HCT116 (cell line): ENCODE data around the gene APOL3. TPM values are rescaled to one million over a fixed set of nuclear protein-coding genes. Genes with fewer than 3 reads are reported as not detected.

Source experiments
- ATAC-seq: fragments of 200-7000 bp; cut with Tn5 transposase; 2 replicates; pipeline ENCODE4 v1.9.1; 2020; ENCODE audit warnings: mild to moderate bottlenecking, moderate library complexity
- BruUV-seq: library from RNA; stranded (reverse); fragments of 400-500 nt; replicated peaks from 2 replicates; lab custom pipeline; 2021; lab: Mats Ljungman, UMichigan
- CTCF ChIA-PET: fragments of 300-600 bp; sonication (Branson Sonifier 250); formaldehyde crosslinking; loops from one replicate; lab custom pipeline; 2021; ENCODE audit warnings: antibody characterized with exemption; lab: Charles Lee
- POLR2A ChIA-PET: fragments of 300-600, 350-600 bp; sonication (Branson Sonifier 250); formaldehyde crosslinking; loops from one replicate; lab custom pipeline; 2021; ENCODE audit warnings: antibody characterized with exemption; lab: Charles Lee
- RAD21 ChIA-PET, 2 experiments: fragments of 300-600 bp; sonication (Branson Sonifier 250); formaldehyde crosslinking; loops; one replicate each; lab custom pipeline; 2023; ENCODE audit warnings: low total read pairs in 2 of 2; ENCODE audit not compliant: uncharacterized antibody in 2 of 2, unreplicated experiment in 2 of 2, low non-redundant PET in 1 of 2; lab: Charles Lee
- DNase-seq: peaks from one replicate; pipeline ENCODE4 v3.0.0-alpha.2; 2010; ENCODE audit warnings: low read depth, low spot score
- H2AFZ ChIP-seq: fragments of 200-600 bp; shearing (Covaris generic), sonication (generic); 2 replicates; pipeline ENCODE4 v1.6.1; 2017; ENCODE audit warnings: low read depth, mixed run types, mixed read lengths, antibody characterized with exemption, low read length; ENCODE audit not compliant: poor library complexity, severe bottlenecking
- H3K27ac ChIP-seq: 2 replicates; pipeline ENCODE4 v1.5.1; 2012; ENCODE audit warnings: low read depth, low read length
- H3K27me3 ChIP-seq: fragments of 200-600 bp; sonication (generic); 2 replicates; pipeline ENCODE4 v1.6.1; 2016; ENCODE audit warnings: mixed run types, low read length, mixed read lengths; ENCODE audit not compliant: insufficient read depth
- H3K36me3 ChIP-seq, 2 experiments: fragments of 200-500 bp in 1 of 2; fragments of 200-600 bp in 1 of 2; sonication (Bioruptor generic) in 1 of 2; sonication (generic) in 1 of 2; 2 replicates each; pipeline versions ENCODE4 v1.5.1 to v1.6.1; 2014 to 2016; ENCODE audit warnings: low read length in 2 of 2, inconsistent platforms in 1 of 2, mixed read lengths in 1 of 2, mixed run types in 1 of 2; ENCODE audit not compliant: insufficient read depth in 2 of 2, control insufficient read depth in 1 of 2
- H3K4me1 ChIP-seq, 2 experiments: fragments of 200-600 bp in 1 of 2; sonication (generic) in 1 of 2; 2 replicates each; pipeline versions ENCODE4 v1.5.1 to v1.6.1; 2012 to 2017; ENCODE audit warnings: low read length in 2 of 2, inconsistent platforms in 1 of 2, mild to moderate bottlenecking in 1 of 2, mixed read lengths in 1 of 2, mixed run types in 1 of 2, moderate library complexity in 1 of 2; ENCODE audit not compliant: insufficient read depth in 2 of 2, control insufficient read depth in 1 of 2
- H3K4me2 ChIP-seq: fragments of 200-600 bp; sonication (generic); 2 replicates; pipeline ENCODE4 v1.6.1; 2017; ENCODE audit warnings: mixed run types, low read length, mixed read lengths
- H3K4me3 ChIP-seq, 2 experiments: fragments of 200-600 bp in 1 of 2; sonication (generic) in 1 of 2; replicated peaks in 1 of 2; 2 replicates each; pipeline ENCODE4 v1.5.1; 2011 to 2016; ENCODE audit warnings: low read length in 2 of 2, control low read depth in 1 of 2, low read depth in 1 of 2, mild to moderate bottlenecking in 1 of 2, mixed read lengths in 1 of 2, mixed run types in 1 of 2
- H3K79me2 ChIP-seq: fragments of 200-600 bp; sonication (generic); 2 replicates; pipeline ENCODE4 v1.6.1; 2017; ENCODE audit warnings: mild to moderate bottlenecking, mixed run types, low read length, moderate library complexity, mixed read lengths; ENCODE audit not compliant: insufficient read depth
- H3K9ac ChIP-seq: fragments of 200-600 bp; sonication (generic); 2 replicates; pipeline ENCODE4 v1.6.1; 2016; ENCODE audit warnings: low read length, mixed read lengths
- H3K9me2 ChIP-seq: fragments of 200-600 bp; sonication (generic), shearing (Covaris generic); 2 replicates; pipeline ENCODE4 v1.6.1; 2017; ENCODE audit warnings: mixed run types, mild to moderate bottlenecking, moderate library complexity; ENCODE audit not compliant: insufficient read depth
- H3K9me3 ChIP-seq, 2 experiments: fragments of 200-500 bp in 1 of 2; fragments of 200-600 bp in 1 of 2; sonication (Bioruptor generic) in 1 of 2; sonication (generic) in 1 of 2; 2 replicates each; pipeline ENCODE4 v1.6.1; 2014 to 2017; ENCODE audit warnings: low read length in 2 of 2, mixed read lengths in 2 of 2, inconsistent platforms in 1 of 2, low read depth in 1 of 2, mild to moderate bottlenecking in 1 of 2, mixed run types in 1 of 2, moderate library complexity in 1 of 2; ENCODE audit not compliant: control insufficient read depth in 1 of 2, insufficient read depth in 1 of 2
- H4K20me1 ChIP-seq: fragments of 200-600 bp; sonication (generic), shearing (Covaris generic); 2 replicates; pipeline ENCODE4 v1.6.1; 2017; ENCODE audit warnings: mixed run types, mild to moderate bottlenecking, moderate library complexity; ENCODE audit not compliant: insufficient read depth
- ATF3 ChIP-seq: IDR thresholded peaks from 2 replicates; pipeline ENCODE4 v1.6.1; 2012
- CBX3 ChIP-seq: IDR thresholded peaks from 2 replicates; pipeline ENCODE4 v1.6.1; 2012; ENCODE audit warnings: low read depth
- CEBPB ChIP-seq: IDR thresholded peaks from 2 replicates; pipeline ENCODE4 v1.6.1; 2012; ENCODE audit warnings: low read depth
- EGR1 ChIP-seq: IDR thresholded peaks from 2 replicates; pipeline ENCODE4 v1.6.1; 2012; ENCODE audit warnings: low read depth
- EZH2 ChIP-seq: fragments of 200-600 bp; sonication (generic); IDR thresholded peaks from 2 replicates; pipeline ENCODE4 v1.6.1; 2017; ENCODE audit warnings: antibody characterized with exemption, mixed run types
- FOSL1 ChIP-seq: IDR thresholded peaks from 2 replicates; pipeline ENCODE4 v1.6.1; 2012; ENCODE audit warnings: low read depth
- JUND ChIP-seq: IDR thresholded peaks from 2 replicates; pipeline ENCODE4 v1.6.1; 2012
- MAX ChIP-seq: IDR thresholded peaks from 2 replicates; pipeline ENCODE4 v1.6.1; 2012
- POLR2A ChIP-seq: IDR thresholded peaks from 2 replicates; pipeline ENCODE4 v1.7.0; 2011; ENCODE audit warnings: borderline replicate concordance; ENCODE audit not compliant: insufficient read depth, insufficient read length; ENCODE audit errors: extremely low read depth
- POLR2AphosphoS5 ChIP-seq: IDR thresholded peaks from 2 replicates; pipeline ENCODE4 v1.6.1; 2011; ENCODE audit warnings: mild to moderate bottlenecking, low read depth, low read length, moderate library complexity
- RAD21 ChIP-seq: IDR thresholded peaks from 2 replicates; pipeline ENCODE4 v1.6.1; 2012; ENCODE audit warnings: low read depth, mild to moderate bottlenecking
- SIN3A ChIP-seq: IDR thresholded peaks from 2 replicates; pipeline ENCODE4 v1.6.1; 2012; ENCODE audit warnings: low read depth
- SRF ChIP-seq: IDR thresholded peaks from 2 replicates; pipeline ENCODE4 v1.6.1; 2012; ENCODE audit warnings: low read depth
- YY1 ChIP-seq: IDR thresholded peaks from 2 replicates; pipeline ENCODE4 v1.6.1; 2011; ENCODE audit warnings: low read length, low read depth, moderate library complexity, mild to moderate bottlenecking; ENCODE audit not compliant: insufficient replicate concordance; ENCODE audit errors: extremely low read depth
- ZBTB33 ChIP-seq: IDR thresholded peaks from 2 replicates; pipeline ENCODE4 v1.6.1; 2011; ENCODE audit warnings: mild to moderate bottlenecking, low read length, moderate library complexity; ENCODE audit not compliant: insufficient replicate concordance; ENCODE audit errors: extremely low read depth
- ZFX ChIP-seq: fragments of 450-650 bp; IDR thresholded peaks from 2 replicates; pipeline ENCODE4 v1.6.1; 2017
- ZNF274 ChIP-seq: fragments of 200-500 bp; sonication (Bioruptor generic); IDR thresholded peaks from 2 replicates; pipeline ENCODE4 v1.6.1; 2014; ENCODE audit warnings: mild to moderate bottlenecking, low read depth, low read length, inconsistent platforms
- intact Hi-C: fragments of 100-400 bp; cut with micrococcal nuclease; formaldehyde crosslinking; loops from 2 replicates; pipeline ENCODE4 v1.10.0; 2022
- total RNA-seq: library from RNA; stranded (reverse); gene quantifications from one replicate; pipeline ENCODE4 v1.2.1, GENCODE V29; 2021; ENCODE audit not compliant: unreplicated experiment

APOL3 gene
- total RNA-seq, 1 experiment from 2014 or later, result 0.49 TPM

- intact Hi-C loops, result no loop called here
- ChIA-PET POLR2A (no interaction called here), CTCF (no interaction called here), RAD21 (no interaction called here)
- BruUV-seq, result no TSS peak
- Histone ChIP-seq H3K9me2 (no peaks in the 10 kb centered on the region), H3K36me3 (no peaks in the 10 kb centered on the region), H3K4me2 (no peak overlapping the region), H3K79me2 (no peaks in the 10 kb centered on the region), H3K9ac (no peak overlapping the region), H2AFZ (no peak overlapping the region), H3K9me3 (no peaks in the 10 kb centered on the region), H3K4me1 (no peaks in the 10 kb centered on the region), H3K4me3 (no peak overlapping the region), H3K27ac (no peak overlapping the region), H3K27me3 (no peaks in the 10 kb centered on the region), H4K20me1 (no peaks in the 10 kb centered on the region)
- DNase-seq, result no peak
- no peak for TF ChIP-seq FOSL1
- no peak for TF ChIP-seq EGR1
- TF ChIP-seq POLR2A, result no peak
- no peak for TF ChIP-seq SIN3A
- no peak for TF ChIP-seq ZFX
- no peak for TF ChIP-seq CEBPB
- TF ChIP-seq EZH2, result no peak
- no peak for TF ChIP-seq JUND
- no peak for TF ChIP-seq RAD21
- TF ChIP-seq CBX3, result no peak
- TF ChIP-seq MAX, result no peak
- TF ChIP-seq SRF, result no peak
- TF ChIP-seq ZBTB33, result no peak
- no peak for TF ChIP-seq POLR2AphosphoS5
- TF ChIP-seq ATF3, result no peak
- TF ChIP-seq ZNF274, result no peak
- TF ChIP-seq YY1, result no peak
- no peak for ATAC-seq
These were observed 47.4 kb downstream of the APOL3 start for GRCh38 chr22:36113121-36113520.
